NT2/D1 (cell line): ENCODE measurements around the gene PRKCH.

Experiments used
- DNase-seq: peaks from one replicate; pipeline ENCODE4 v3.0.0-alpha.2; 2011; ENCODE audit warnings: low read depth, low spot score
- H3K27me3 ChIP-seq: 2 replicates; pipeline ENCODE4 v1.6.0; 2011; ENCODE audit warnings: mild to moderate bottlenecking; ENCODE audit not compliant: insufficient read length, insufficient read depth
- H3K36me3 ChIP-seq: 2 replicates; pipeline ENCODE4 v1.6.1; 2011; ENCODE audit warnings: mild to moderate bottlenecking, low read length, mixed read lengths; ENCODE audit not compliant: insufficient read depth, insufficient read length
- H3K4me1 ChIP-seq: 2 replicates; pipeline ENCODE4 v1.5.1; 2011; ENCODE audit not compliant: insufficient read depth, insufficient read length
- H3K4me3 ChIP-seq: 2 replicates; pipeline ENCODE4 v1.5.1; 2011; ENCODE audit warnings: low read depth; ENCODE audit not compliant: insufficient read length
- H3K9ac ChIP-seq: 2 replicates; pipeline ENCODE4 v1.6.0; 2011; ENCODE audit warnings: low read depth; ENCODE audit not compliant: insufficient read length
- H3K9me3 ChIP-seq: 2 replicates; pipeline ENCODE4 v1.5.1; 2011; ENCODE audit warnings: mild to moderate bottlenecking, low read length; ENCODE audit not compliant: insufficient read depth
- SUZ12 ChIP-seq: IDR thresholded peaks from 2 replicates; pipeline ENCODE4 v1.6.1; 2011; ENCODE audit not compliant: insufficient read length, insufficient read depth; ENCODE audit errors: extremely low read depth
- YY1 ChIP-seq: IDR thresholded peaks from 2 replicates; pipeline ENCODE4 v1.6.1; 2011; ENCODE audit not compliant: insufficient read length, insufficient read depth
- ZNF274 ChIP-seq: IDR thresholded peaks from 2 replicates; pipeline ENCODE4 v1.6.1; 2011; ENCODE audit warnings: mild to moderate bottlenecking, low read depth, low read length

PRKCH gene

DNA sequence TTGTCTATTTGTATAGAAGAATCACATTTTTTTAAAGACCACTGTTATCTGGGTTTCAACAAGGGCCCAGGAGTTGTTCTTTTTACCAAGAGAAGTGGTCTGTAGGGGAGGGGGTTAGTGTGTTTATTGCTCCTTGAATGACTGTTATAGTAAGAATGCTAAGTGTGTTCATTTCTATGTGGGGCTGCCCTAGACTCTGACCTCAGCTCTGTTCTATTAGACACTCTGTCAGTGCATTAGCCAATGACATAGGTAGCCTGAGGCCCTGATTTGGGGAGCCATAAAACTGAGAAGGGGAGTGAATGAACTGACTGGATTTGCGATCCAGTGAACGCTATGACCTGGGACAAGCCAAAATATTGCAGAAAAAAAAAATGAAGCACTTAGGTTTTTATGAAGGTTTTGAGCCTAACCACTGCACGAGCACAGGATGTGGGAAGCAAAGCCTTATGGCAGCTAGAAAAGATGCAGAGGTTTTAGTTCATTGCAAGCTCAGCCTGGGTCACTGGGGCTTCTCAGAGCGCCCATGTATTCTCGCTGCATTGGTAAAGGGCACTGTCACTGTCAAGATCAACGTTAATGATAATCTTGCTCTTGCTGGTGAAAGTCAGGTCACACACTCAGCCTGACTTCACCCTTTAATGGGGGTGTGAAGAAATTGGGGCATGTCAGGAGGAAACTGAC lies 63.8 kb downstream of the PRKCH start:
- Histone ChIP-seq H3K9ac (no peak overlapping the region), H3K9me3 (no peaks in the 10 kb centered on the region), H3K4me1 (peaks cover 3% of the 10 kb centered on the region), H3K27me3 (no peaks in the 10 kb centered on the region), H3K36me3 (no peaks in the 10 kb centered on the region), H3K4me3 (no peak overlapping the region)
- no peak for DNase-seq
- no peak for TF ChIP-seq ZNF274
- no peak for TF ChIP-seq SUZ12
- TF ChIP-seq YY1: no peak

DNA sequence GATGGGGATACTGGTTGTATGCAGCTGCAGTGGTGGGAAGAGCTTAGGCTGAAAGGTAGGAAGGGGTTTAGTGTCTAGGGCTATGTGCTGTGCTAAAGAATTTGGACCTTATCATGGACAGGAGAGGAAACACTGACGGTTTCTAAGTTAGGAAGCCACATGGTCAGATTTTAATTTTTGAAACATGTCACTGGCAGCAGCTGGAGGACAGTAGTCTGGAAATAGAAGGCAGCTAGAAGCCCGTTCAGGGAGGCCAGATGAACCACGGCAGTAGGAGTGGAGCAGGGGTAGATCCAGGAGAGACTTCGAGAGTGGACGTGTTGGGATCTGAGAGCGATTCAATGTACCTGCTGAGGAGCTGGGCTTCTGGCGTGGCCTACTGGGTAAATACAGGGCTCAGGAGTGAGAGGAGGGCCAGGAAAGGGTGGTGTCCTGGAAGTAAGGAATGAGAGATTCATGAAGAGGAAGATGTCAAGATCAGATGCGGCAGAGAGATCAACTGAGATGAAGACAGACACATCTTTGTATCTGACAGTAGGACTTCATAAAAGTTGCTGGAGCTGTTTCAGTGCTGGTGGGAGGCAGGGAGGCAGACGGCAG lies 64.9 kb downstream of the PRKCH start:
- Histone ChIP-seq H3K9ac (no peak overlapping the region), H3K4me1 (peaks cover 3% of the 10 kb centered on the region), H3K36me3 (no peaks in the 10 kb centered on the region), H3K4me3 (no peak overlapping the region), H3K9me3 (no peaks in the 10 kb centered on the region), H3K27me3 (no peaks in the 10 kb centered on the region)
- no peak for DNase-seq
- TF ChIP-seq YY1: no peak
- TF ChIP-seq SUZ12: no peak
- TF ChIP-seq ZNF274: no peak

DNA sequence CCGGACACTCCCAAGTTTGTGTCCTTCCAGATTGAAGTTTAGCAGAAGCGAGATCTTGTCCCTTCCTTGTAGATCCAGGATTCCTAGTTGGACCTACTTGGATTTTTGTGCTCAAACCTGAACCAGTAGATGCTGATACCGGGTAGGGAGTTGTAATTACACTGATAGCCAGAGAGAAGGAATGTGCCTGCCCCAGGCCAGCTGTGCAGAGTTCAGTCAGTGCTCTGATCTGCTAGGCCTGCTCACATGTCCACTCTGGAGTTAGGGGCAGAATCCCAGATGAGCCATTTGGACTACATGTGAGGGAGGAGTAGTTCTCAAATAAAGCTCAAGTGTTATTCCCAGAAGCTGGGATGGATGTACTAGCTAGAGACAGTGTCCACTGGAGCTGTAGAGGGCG lies 65.7 kb downstream of the PRKCH start:
- Histone ChIP-seq H3K27me3 (no peaks in the 10 kb centered on the region), H3K4me3 (no peak overlapping the region), H3K9me3 (no peaks in the 10 kb centered on the region), H3K9ac (no peak overlapping the region), H3K4me1 (no peaks in the 10 kb centered on the region), H3K36me3 (no peaks in the 10 kb centered on the region)
- DNase-seq: no peak
- TF ChIP-seq SUZ12 (no peak), YY1 (no peak), ZNF274 (no peak)

DNA sequence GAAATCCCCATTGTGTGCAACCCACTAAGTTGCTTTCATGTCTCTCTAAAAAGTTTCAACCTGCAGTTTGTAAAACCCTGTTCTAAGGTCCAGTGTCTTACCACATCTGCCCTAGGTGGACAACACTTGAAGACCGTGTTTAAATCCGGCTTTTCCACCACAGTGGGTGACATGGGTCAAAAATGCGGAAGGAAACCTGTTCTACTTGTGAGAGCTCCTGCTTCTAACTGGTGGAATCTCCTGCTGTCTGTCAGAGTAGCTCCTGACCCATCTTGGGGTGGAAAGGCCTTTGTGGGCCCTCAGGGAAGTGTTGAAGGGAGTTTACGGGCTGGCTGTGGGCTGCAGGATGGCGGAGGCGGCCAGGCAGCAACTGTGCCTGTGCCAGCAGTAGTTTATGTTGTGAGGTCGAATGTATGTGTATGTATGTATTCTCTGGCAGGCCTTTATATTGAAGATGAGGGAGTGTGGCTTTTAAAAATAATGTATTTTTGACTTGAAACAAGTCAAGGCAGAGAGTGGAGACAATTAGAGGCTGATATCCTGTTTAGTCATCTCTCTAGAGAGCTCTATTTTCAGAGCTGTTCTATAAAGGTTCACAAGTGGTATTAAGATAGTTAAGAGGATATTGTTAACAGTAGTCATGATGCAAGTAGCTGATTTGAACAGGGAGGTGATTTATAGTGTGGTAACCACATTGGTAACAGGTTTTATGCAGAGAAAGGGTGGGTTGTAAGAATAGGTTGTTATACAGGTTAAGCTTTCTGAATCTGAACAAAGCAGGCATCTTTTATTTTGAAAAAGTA lies 67.0 kb downstream of the PRKCH start:
- no peaks in the 10 kb centered on the region for H3K27me3 ChIP-seq
- no peak for DNase-seq
- H3K4me1 ChIP-seq: no peaks in the 10 kb centered on the region
- H3K9ac ChIP-seq: no peak overlapping the region
- no peaks in the 10 kb centered on the region for H3K36me3 ChIP-seq
- no peaks in the 10 kb centered on the region for H3K9me3 ChIP-seq
- no peak overlapping the region for H3K4me3 ChIP-seq
- no peak for TF ChIP-seq ZNF274
- TF ChIP-seq SUZ12: no peak
- no peak for TF ChIP-seq YY1

DNA sequence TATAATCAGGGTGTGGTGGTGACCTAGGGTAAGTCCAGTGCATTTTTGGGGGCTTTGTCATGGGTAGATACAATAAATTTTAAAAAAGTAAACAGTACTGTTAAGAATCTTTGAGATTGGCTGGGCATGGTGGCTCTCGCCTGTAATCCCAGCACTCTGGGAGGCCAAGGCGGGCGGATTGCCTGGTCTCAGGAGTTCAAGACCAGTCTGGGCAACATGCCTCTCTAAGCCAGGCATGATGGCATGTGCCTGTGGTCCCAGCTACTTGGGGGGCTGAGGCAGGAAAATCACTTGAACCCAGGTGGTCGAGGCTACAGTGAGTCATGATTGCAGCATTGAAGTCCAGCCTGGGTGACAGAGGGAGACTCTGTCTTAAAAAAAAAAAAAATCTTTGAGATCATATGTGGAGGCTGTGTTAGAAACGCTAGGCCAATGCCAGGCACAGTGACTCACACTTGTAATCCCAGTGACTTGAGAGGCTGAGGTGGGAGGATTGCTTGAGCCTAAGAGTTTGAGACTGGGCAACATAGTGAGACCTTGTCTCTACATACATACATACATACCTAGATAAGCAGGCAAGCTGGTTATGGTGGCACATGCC lies 67.7 kb downstream of the PRKCH start:
- no peak for DNase-seq
- Histone ChIP-seq H3K27me3 (no peaks in the 10 kb centered on the region), H3K9me3 (no peaks in the 10 kb centered on the region), H3K4me1 (no peaks in the 10 kb centered on the region), H3K9ac (no peak overlapping the region), H3K4me3 (no peak overlapping the region), H3K36me3 (no peaks in the 10 kb centered on the region)
- TF ChIP-seq ZNF274 (no peak), SUZ12 (no peak), YY1 (no peak)

DNA sequence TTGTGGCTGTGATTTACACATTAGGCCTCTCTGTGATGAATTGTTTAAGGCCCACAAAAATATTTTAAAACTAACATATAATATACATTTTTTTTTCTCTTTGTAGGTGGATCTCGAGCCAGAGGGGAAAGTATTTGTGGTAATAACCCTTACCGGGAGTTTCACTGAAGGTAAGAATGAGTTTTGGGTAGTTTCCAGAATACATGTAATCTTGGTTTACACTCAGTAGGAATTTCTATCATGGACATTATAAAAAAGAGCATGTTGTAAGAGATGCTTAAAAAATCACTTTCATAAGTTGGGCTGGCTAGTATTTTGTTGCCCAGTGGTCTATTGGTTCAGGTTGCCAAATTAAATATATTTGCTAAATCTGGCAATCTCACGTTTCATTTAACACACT lies 69.7 kb downstream of the PRKCH start:
- H3K4me1 ChIP-seq: no peaks in the 10 kb centered on the region
- no peaks in the 10 kb centered on the region for H3K27me3 ChIP-seq
- no peak overlapping the region for H3K4me3 ChIP-seq
- no peak overlapping the region for H3K9ac ChIP-seq
- TF ChIP-seq SUZ12 (no peak), ZNF274 (no peak), YY1 (no peak)
- no peaks in the 10 kb centered on the region for H3K36me3 ChIP-seq
- no peaks in the 10 kb centered on the region for H3K9me3 ChIP-seq
- no peak for DNase-seq

DNA sequence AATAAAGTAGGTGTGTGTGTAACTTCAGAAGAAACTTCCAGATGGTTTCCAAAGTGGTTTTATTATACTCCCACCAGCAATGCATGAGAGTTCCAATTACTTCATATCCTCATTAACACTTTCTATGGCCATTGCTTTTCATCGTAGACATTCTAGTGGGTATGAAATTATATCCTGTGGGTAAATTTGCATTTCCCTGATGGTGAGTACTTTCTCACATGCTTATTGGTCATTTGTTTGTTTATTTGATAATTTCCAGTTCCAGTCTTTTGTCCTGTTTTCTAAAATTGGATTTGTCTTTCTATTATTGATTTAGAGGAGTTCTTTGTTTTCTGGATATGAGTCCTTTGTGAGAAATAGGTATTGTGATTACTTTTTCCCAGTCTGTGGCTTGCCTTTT lies 70.9 kb downstream of the PRKCH start:
- Histone ChIP-seq H3K4me1 (no peaks in the 10 kb centered on the region), H3K36me3 (no peaks in the 10 kb centered on the region), H3K27me3 (no peaks in the 10 kb centered on the region), H3K9me3 (no peaks in the 10 kb centered on the region), H3K4me3 (no peak overlapping the region), H3K9ac (no peak overlapping the region)
- TF ChIP-seq SUZ12 (no peak), YY1 (no peak), ZNF274 (no peak)
- no peak for DNase-seq
